ENCODE results near the gene DPY19L1.
"Not testable (repeated sequence)": the region's sequence is repeated elsewhere in the genome, so short reads cannot be mapped to it uniquely, and the experiment has no call there.

DPY19L1 gene

DNA sequence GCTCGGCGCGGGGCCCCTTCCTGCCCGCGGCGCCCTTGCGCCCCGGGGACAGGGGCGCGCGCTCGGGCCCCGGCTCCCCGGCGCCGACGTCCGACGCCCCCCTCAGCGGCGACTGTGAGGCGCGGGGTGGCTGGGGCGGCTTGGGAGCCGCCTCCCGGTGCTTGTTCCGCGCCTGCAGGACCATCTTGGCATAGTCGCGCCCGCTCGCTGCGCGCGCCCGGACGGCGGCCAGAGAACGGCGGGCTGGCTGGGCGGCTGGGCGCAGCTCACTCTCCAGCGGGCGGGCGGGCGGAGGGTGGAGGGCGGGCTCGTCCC lies at the start of gene DPY19L1:
Gene DPY19L1, minus strand, starts transcription at position 275 of the 315 bp plus-strand sequence. Its CDS starts 91 bp downstream, at position 184.
- FAIRE-seq = no peak

DNA sequence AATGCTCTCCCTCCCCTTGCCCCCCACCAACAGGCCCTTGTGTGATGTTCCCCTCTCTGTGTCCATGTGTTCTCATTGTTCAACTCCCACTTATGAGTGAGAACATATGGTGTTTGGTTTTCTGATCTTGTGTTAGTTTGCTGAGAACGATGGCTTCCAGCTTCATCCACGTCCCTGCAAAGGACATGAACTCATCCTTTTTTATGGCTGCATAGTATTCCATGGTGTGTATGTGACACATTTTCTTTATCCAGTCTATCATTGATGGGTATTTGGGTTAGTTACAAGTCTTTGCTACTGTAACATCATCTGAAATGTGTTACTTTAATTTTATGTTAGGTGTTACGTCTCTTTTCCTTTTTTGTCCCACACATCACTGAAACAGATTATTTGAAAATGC lies 42.2 kb upstream of the DPY19L1 start:
- not testable (repeated sequence) for FAIRE-seq

DNA sequence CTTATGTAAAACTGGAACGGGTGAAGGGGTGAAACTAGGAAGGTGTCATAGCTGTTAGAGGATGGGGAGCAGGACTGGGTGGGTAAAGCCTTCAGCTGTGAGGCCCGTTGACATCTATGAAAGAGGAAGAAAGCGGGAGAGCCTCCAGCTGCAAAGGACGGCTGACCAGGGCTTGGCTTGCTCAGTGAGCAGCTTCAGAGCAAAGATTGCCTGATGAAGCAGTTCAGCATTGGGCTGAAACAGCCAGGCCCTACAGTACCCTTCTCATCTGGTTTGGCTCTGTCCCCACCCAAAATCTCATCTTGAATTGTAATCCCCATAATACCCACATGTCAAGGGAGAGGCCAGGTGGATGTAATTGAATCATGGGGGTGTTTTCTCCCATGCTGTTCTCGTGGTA lies 36.7 kb upstream of the DPY19L1 start:
- not testable (repeated sequence) for FAIRE-seq

DNA sequence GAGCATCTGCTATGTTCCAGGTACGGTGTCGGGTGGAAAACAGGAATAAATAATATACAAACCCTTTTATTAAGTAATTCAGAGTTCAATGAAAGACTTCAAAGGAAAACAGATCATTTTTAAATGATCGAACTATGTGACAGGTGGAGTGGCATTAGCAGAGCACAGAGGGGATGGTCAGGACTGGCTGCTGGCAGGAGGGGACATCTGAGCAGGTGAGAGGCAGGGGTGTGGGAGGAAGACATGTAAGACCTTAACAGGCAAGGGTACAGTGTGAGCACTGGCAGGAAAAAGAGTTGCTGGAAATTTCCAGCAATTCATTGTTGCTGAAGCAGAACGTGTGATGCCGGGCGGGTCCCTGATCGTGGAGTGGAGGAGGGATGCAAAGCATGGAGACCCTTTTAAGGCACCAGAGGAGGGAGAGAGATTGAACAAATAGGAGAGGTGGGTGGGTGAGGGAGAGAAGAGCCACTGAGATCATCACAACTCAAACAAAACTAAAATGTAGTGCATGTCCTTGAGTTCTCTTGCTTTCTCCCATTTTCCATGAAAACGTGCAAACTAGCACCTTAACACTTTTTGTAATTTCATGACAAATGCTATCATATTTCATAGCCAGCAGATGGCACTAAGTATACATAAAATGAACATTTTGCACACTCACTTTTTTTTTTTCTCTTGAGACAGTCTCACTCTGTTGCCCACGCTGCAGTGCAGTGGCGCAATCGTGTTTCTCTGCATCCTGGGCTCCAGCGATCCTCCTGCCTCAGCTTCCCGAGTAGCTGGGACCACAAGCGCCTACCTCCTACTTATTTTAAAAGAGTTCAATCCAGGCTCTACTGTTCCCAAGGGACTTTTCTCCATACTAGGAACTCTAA lies 35.9 kb upstream of the DPY19L1 start:
- FAIRE-seq = not testable (repeated sequence)

DNA sequence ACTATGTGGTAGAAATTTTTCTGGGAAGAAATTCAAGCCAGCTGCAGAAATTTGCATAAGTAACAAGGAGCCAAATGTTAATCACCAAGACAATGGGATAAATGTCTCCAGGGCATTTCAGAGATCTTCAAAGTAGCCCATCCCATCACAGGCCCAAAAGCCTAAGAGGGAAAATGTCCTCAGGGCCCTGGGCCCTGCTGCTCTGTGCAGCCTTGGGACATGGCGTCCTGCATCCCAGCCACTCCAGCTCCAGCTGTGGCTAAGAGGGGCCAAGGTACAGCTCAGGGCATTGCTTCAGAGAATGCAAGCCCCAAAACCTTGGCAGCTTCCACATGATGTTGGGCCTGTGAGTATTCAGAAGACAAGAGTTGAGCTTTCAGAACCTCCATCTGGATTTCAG lies 31.8 kb upstream of the DPY19L1 start:
- FAIRE-seq = not testable (repeated sequence)

DNA sequence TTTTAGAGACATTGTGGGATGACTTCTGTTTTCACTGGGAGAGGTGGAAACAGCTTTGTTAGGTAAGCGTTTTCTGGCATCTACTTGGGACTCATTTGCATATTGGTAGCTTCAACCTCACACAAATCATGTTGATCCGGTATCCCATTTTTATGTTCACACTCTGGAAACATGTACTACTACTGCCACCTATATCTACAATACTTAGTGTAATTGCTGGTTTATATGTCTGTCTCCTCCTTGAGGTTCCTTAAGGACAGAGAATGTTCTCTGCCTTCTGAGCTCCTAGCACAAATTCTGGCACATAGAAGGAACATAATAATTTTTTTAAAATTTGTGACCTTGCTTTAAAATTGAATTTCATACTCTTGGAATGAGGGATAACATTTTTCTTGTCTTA lies 28.1 kb upstream of the DPY19L1 start:
- not testable (repeated sequence) for FAIRE-seq

DNA sequence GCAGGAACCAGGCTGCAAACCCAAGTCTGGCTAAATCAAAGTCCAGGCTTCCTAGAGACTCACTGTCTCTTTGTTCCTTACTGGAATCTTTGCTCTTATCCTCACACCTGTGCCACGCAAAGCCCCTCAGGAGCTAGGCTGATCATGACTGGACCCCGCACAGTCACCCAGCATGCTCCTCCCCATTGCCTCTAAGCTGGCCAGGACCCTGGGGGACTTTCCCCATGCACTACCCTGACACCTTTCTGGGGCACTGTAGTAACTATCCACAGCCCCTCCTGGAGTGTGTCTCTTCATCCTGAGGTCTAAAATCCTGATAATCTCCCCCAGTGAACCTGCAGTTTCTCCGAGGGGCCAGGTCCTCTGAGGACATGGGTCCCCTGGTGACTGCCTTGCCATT lies 21.3 kb upstream of the DPY19L1 start:
- not testable (repeated sequence) for FAIRE-seq

DNA sequence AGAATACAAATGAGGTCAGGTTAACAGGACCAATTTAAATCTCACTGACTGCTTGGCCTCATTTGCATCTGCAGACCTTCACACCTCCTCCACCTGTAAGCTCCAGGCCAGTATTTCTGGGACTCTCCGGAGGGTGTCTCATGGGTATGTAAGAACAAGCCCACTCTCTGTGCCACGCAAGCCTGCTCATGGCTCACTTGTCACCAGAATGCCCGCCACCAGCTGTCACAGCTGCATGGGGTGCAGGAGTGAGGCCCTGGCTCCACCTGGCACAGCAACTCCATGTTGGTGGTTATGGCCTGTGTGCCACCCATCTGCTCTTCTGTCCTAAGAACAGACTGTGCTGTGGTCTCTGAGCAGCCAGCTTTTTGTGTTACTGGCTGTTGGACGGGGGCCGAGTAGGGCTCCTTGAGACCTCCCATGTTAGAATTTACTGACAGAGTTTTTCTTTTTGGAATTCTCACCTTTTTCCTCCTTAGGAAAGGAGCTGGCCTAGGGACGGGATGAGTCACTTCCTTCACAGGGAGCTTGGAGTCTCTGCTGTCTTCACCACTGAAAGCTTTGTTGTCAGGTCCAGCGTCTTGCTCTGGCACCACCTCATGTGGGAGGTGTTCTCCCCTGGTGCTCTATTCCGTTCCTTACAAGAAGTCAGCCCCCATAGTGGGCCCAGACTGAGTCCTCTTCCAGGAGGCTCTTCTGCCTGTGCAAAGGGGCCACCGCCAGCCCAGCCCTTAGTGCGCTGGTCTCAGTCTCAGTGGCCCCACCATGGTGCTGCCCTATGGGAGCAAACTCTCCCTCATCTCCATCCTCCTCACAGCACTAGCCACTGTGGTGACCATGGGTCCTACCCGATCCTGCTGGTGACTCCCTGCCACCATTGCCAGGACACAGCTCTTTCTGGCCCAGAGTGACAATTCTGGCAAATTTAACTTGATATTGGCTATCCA lies 20.5 kb upstream of the DPY19L1 start:
- FAIRE-seq = not testable (repeated sequence)

DNA sequence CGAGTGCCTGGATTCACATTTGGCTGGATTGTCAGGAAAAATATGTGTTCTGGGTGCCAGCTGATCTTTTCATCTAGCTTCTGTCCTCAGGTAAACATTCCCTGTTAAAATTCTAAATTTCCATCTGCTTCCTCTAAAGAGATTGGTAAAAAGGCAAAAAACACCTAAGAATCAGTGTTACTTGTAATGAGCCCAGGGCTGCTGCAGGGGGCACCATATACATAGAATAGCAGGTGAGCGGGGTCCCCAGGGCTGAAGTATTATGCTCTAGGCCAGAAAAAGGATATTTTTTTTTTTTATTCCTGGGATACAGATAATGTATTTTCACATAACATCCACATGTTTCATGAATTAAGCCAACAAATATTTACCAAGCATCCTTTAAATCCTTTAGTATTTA lies 18.4 kb upstream of the DPY19L1 start:
- not testable (repeated sequence) for FAIRE-seq

DNA sequence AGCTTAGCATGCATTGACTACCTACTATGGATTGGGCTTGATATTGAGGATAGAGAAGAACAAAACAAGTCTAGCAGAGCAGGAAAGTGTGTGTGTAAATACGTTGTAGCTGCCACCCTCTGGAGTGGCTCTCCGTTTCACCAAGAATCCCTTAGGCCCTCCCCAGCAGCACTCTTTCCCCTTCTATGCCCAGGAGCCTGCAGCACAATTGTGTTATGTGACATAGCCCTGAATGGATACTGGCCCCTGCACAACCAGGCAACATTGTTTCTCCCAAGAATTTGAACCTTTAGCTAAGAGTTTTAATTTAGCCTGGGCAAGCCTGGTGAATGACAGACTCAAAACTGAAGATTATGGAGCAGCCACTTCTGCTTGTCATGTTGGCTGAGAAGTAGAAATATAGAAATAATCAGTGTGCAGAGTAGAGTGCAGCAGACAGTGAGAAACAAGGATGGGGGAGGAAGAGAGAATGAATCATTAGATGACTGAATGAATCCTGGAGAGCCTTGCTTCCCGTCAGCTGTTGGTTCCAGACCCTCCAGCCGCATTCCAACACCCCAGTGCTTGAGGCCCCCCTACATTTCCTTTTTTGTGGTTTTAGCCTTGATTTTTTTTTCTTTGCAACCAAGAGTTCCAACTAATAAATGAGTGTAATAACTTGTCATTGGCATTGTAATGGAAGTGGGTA lies 16.3 kb upstream of the DPY19L1 start:
- not testable (repeated sequence) for FAIRE-seq

DNA sequence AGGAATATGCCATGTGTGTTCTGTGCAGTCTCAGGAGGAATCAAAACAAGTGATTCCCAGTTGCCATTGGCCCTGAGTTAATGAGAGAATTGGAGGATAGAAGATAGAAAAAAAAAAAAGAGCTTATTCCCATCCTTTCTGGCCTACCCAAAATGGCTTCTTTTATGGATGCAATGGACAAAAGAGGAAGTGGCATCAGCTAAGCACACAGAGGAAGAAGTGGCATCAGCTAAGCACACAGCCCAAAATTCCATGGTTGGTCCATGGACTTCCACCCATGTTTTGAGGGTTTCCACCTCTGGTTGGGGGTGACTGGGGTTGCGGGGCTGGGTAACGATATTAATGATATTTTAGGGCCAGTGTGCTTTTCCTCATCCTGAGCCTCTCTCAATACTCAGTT lies 11.1 kb upstream of the DPY19L1 start:
- not testable (repeated sequence) for FAIRE-seq

DNA sequence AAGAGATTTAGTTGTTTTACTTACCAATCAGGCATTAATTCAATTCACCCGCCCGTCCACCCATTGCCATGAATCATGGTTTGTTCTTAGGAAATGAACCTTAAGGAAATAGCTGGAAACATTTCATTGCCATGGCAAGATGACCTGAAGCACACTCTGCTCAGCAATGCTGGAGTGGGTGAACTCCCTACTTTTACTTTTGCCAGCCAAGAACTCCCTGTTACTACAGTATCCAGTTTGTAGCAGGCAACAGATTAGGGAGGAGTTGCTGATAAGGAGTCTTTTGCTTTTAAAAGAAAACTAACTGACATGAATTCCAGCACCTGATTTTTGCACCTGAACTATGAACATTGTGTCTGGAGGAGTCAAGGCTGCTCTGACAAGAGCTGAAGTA lies 10.6 kb upstream of the DPY19L1 start:
- not testable (repeated sequence) for FAIRE-seq

DNA sequence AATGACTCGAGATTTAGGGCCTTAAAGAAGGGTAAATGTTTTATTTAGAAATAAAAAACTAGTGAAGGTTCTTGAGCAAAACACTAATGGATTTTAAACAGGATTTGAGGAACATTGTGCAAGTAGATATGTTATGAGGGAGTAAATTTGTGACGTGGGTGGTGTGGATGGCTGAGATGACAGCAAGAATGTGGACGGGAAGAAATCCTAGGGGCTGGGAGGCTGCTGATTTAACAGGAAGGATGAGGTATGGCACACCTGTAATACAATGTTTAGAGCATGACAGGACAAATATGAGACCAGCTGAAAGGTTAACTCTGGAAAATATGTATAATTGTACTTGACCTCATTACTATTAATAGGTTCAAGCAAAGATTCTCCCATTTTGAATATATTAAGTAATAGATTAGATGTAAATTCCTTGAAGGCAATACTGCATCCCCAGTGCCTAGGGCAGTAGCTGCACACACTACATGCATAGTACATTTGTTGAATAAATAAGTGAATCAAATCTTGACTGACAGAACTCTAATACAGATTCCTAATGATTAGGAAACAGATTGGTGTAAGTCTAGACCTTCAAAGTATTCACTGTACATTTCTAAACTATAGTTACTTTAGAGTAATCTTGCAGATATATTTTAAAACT lies 10.1 kb upstream of the DPY19L1 start:
- not testable (repeated sequence) for FAIRE-seq

DNA sequence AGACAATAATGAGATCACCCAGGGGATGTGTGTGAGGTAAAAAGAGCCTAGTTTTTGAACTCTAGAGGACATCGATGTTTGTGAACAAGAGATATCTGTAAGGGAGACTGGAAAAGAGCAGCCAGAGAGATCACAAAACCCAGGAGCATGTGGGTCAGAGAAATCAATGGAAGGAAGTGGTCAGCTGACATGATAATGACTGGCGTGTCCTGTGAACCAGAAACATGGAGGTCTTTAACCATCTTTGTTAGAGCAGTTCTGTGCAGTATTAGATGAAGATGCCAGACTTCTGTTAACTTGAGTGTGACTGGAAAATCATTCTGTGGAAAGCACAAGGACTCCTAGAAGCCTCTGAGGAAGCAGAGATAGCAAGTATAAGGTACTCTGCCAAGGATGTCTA lies 6.0 kb upstream of the DPY19L1 start:
- not testable (repeated sequence) for FAIRE-seq

DNA sequence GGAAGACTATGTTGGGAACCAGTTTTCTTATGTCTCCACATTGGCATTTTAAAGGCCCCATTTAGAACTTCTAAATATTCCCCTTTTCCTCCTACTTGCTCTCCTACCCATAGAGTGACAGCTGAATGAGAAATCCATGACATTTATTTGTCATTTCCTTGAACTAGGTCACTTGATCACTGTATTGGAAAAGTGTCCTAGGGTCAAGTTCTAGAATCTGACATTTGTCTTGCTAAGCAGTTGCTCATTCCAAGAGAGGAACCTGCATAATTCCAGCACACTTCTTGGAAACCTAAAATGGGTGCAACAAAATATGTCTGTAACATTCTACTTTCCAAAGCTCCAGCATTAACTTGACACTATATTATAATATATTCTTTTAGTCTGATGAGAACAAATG lies 3.6 kb upstream of the DPY19L1 start:
- no peak for FAIRE-seq

DNA sequence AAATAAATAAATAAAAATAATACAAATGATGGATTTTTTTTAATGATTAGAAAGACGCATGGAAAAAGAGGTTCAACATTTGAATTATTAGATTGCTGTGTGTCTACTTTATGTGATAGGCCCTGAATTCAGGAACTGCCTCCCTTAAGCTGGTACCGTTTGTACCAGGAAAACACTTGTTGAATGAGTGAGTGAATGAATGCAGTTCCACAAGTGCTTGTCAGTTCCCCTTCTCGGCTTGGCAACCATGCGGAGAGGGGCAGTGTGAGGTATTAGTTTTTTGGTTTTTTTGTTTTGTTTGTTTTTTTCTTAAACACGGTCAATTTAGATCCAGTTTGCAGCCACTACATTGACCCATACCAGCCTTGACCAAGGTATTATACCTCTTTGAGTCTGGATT lies 2.1 kb upstream of the DPY19L1 start:
- no peak for FAIRE-seq

DNA sequence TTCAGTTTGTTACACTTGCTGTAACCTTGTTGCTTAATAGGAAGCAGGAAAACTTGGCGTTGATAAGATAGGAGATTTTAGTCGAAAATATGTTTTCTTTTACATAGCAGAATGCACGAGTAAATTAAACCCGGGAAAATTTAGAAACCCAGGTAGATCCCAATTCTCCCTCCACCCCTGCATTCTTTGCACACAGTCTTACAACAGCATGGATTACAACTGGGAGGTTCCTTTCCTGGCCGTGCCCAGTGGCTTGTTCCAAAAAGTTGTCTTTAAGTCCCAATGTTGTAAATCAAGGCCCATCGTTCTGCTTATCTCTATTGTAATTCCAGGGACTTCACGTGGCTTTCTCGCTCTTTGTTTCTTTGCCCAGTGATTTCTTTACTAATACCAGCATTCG lies 1.1 kb upstream of the DPY19L1 start:
- no peak for FAIRE-seq

DNA sequence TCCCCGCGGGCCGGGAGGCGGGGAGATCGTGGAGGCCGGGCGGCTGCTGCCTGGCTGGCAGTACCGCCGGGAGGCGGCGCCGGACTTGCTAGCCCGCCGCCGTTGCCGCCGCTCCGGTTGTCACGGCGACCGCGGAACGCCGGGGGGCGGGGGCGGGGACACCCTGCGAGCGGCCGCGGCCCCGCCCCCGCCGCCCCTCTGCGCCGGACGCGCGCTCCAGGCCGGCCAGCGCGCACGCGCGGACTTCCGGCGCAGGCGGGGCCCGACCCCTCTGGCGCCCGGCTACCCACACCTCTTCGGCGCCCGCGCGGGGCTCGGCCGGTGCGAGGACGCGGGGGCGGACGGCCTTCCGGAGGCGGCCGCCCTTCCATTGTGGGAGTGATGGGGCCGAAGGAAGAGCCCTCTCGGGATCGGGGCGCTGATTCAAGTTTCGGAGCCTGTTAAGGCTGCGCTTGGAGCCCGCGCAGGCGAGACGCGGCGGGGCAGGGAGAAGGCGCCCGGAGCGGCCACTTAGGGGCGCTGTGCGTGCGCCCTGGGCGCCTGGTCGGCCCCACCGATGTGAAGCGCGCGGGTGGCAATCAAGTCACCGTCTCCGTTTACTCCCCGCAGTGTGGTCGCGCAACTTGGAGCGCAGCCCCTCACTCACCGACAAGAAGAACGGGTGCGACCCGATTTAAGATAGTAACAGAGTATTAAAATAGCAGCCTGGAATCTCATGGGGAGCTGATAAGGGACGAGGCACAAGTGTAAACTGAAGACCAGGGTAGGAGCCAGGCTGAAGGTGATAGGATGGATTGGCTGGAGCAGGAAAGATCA lies 449 bp upstream of the DPY19L1 start:
- no peak for FAIRE-seq

DNA sequence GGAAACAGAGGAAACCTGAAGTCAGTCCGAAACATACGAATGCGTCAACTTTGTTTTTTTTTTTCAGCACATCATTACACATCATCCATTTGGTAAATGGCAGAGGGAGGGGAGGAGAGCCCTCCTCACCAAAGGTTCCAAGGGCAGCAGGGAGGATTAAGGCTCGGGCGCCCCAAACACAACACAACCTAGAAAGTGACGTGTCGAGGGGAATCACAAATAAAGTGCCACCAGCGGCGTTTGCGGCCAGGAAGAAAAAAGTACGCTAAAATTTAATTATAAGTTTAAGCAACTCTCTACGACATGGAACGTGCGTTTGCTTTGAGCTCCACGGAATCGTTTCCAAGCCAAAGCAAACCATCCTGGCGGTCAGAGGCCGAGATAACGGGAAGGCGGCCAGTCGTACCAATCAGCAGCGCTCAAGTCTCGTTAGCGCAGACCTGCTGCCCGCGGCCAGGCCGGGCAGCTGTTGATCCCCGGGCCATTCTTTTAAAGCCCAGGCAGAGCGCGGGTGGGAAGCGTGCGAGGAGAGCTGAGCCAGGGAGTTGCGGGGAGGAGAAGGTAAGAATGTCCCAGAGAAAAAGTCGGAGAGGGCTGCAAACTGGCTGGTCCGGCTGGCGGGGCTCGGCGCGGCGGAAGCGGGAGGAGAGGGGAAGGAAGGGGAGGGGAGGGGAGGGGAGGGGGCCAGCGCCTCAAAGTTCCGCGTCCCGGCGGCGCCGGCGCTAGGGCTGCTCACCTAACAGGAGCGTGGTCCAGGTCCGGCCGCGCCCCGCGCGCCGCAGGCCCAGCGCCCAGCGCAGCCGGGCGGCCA lies 719 bp downstream of the DPY19L1 start:
- FAIRE-seq = no peak

DNA sequence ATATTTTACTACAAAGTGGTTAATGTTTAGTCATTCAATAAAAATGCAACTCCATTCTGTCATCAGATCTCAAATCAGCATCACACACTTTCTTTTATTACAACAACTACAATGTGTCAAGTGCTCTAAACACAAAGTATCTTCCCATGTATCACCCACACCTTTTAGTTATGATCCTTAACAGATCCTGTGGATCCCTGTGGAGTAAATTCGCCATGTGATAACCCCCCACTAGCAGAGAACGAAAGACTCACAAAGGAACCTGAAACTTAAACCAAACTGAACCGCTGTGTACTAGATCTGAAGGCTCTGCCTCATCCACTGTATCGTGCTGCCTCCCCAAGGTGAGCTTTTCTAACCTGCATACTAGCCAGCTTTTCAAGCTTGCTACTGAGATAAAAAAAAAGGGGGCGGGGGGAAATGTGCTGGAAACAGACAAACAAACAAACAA lies 1.7 kb downstream of the DPY19L1 start:
- no peak for FAIRE-seq

DNA sequence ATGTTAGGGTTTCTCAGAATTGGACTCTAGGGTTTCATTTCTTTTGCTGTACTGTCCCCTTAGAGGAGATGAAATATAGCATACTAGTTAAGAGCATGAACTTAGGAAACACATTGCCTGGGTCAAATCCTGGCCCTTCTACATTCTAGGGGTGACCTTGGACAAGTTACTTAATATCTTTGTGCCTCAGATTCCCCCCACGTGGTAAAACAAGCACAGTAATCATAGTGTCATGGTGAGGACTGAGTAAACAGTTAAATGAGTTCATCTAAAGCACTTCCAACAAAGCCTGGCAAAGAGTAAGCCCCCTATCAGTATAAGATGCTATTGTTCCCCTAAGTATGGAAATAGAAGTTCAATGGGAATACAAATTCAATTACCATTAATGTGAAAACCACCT lies 5.1 kb downstream of the DPY19L1 start:
- FAIRE-seq = no peak

Data from A204.1 (cell line).